K562 (cell line): ENCODE data around the gene CEND1. TPM values are rescaled to one million over a fixed set of nuclear protein-coding genes. Genes with fewer than 3 reads are reported as not detected.

Experiments used
- ETS1 ChIP-seq: conservative IDR thresholded peaks from 2 replicates; pipeline ENCODE4 v1.6.1; 2011; ENCODE audit warnings: low read depth, mild to moderate bottlenecking, low read length; ENCODE audit not compliant: control insufficient read depth
- GMEB1 ChIP-seq: fragments of 250-450 bp; sonication (Bioruptor Pico); IDR thresholded peaks from 2 replicates; pipeline ENCODE4 v1.4.0; 2020; ENCODE audit warnings: mild to moderate bottlenecking
- HDAC1 ChIP-seq, 2 experiments: fragments of 450-650 bp; IDR thresholded peaks; 2 replicates each; pipeline ENCODE4 v1.6.1; 2016 to 2017; ENCODE audit warnings: inconsistent platforms in 1 of 2, mild to moderate bottlenecking in 1 of 2, moderate library complexity in 1 of 2
- MGA ChIP-seq: fragments of 450-650 bp; IDR thresholded peaks from 2 replicates; pipeline ENCODE4 v1.6.1; 2016; ENCODE audit warnings: mild to moderate bottlenecking, moderate library complexity
- ZFPM2 ChIP-seq: fragments of 250-450 bp; sonication (Bioruptor Pico); IDR thresholded peaks from 2 replicates; pipeline ENCODE4 v1.5.1; 2022; ENCODE audit warnings: mild to moderate bottlenecking
- ZNF175 ChIP-seq: fragments of 200-800 bp; sonication (Bioruptor generic); IDR thresholded peaks from 2 replicates; pipeline ENCODE4 v1.6.1; 2016; ENCODE audit warnings: low read depth, mild to moderate bottlenecking, missing genetic modification characterization, missing compliant biosample characterization
- ZNF518B ChIP-seq: fragments of 250-450 bp; sonication (Bioruptor Pico); IDR thresholded peaks from 2 replicates; pipeline ENCODE4 v1.5.0; 2021; ENCODE audit warnings: mild to moderate bottlenecking, moderate library complexity
- ZNF561 ChIP-seq: fragments of 450-650 bp; formaldehyde crosslinking; conservative IDR thresholded peaks from 2 replicates; pipeline ENCODE4 v1.4.0; 2020; ENCODE audit warnings: mild to moderate bottlenecking, moderate library complexity
- ZNF583 ChIP-seq: fragments of 250-450 bp; sonication (Bioruptor Pico); IDR thresholded peaks from 2 replicates; pipeline ENCODE4 v1.4.0; 2020
- polyA plus RNA-seq, 8 experiments: library from polyadenylated mRNA; depleted of rRNA in 4 of 8; stranded (reverse) in 5 of 8; unstranded in 3 of 8; fragments of >200 nt; fragmentation: Nextera tagmentation in 2 of 8; fragmentation: Illumina TruSeq in 1 of 8; extraction: Ambion mirVana in 2 of 8; extraction: Trizol in 1 of 8; gene quantifications; 2 replicates each; pipeline versions ENCODE4 v1.2.1 to v1.2.3, GENCODE V29; 2011 to 2014; ENCODE audit warnings: inconsistent platforms in 1 of 8, missing spikeins in 1 of 8
- total RNA-seq, 7 experiments: library from RNA; depleted of rRNA in 6 of 7; stranded (reverse); fragments of >200 nt in 6 of 7; fragmentation: Illumina TruSeq in 2 of 7; extraction: Trizol in 2 of 7; gene quantifications; 2 replicates each; pipeline versions ENCODE4 v1.2.1 to v1.2.3, GENCODE V29; 2011 to 2021; ENCODE audit warnings: low replicate concordance in 1 of 7

The CEND1 gene
- total and polyA plus RNA-seq, 9 of the 15 experiments (the other 6 are each of a cell fraction or from before 2014, with no cell fraction given) = 0.13 to 0.18 (median 0.16) TPM; not detected in 6

- TF ChIP-seq MGA (peak; percentile 95), ZNF561 (CRISPR knock-in tag) (no peak), ETS1 (0 out of 2 replicates have a peak, but pooled peaks have one; percentile 18), HDAC1 (IDR thresholded peaks at IDR 0.05) (peak in 1 of 2 experiments; percentile 64; a peak in 2 of 4 replicates), ZFPM2 (CRISPR knock-in tag) (0 out of 2 replicates have a peak, but pooled peaks have one; percentile 64), ZNF518B (CRISPR knock-in tag) (no peak), ZNF175 (CRISPR knock-in tag) (peak; percentile 56; the same call in 1 of the 2 replicates), ZNF583 (CRISPR knock-in tag) (0 out of 2 replicates have a peak, but pooled peaks have one; percentile 7), GMEB1 (no peak)
These were observed 41.9 kb downstream of the CEND1 start (continued) for GRCh38 chr11:748007-748359.
